HepG2 (cell line): ENCODE results near the gene CDC23. TPM values are rescaled to one million over a fixed set of nuclear protein-coding genes. Genes with fewer than 3 reads are reported as not detected.
A peak's percentile ranks its signal among the peaks of the same experiment; 100 is the strongest.

ENCODE experiments used
- BRCA1 ChIP-seq: sonication (generic); formaldehyde crosslinking; IDR thresholded peaks from 2 replicates; pipeline ENCODE4 v1.4.0; 2020; ENCODE audit warnings: missing genetic modification reagents
- BRD4 ChIP-seq: sonication (generic); formaldehyde crosslinking; IDR thresholded peaks from 2 replicates; pipeline ENCODE4 v1.4.0; 2020; ENCODE audit warnings: missing genetic modification reagents
- DMAP1 ChIP-seq: IDR thresholded peaks from 2 replicates; pipeline ENCODE4 v1.6.1; 2016
- FOXM1 ChIP-seq: sonication (generic); formaldehyde crosslinking; IDR thresholded peaks from 2 replicates; pipeline ENCODE4 v1.5.0; 2020; ENCODE audit warnings: missing genetic modification reagents
- HNF4A ChIP-seq: sonication (generic); formaldehyde crosslinking; IDR thresholded peaks from 2 replicates; pipeline ENCODE4 v1.4.0; 2020; ENCODE audit warnings: missing genetic modification reagents
- KDM5B ChIP-seq: sonication (generic); formaldehyde crosslinking; IDR thresholded peaks from 2 replicates; pipeline ENCODE4 v1.4.0; 2020; ENCODE audit warnings: missing genetic modification reagents, mild to moderate bottlenecking, borderline replicate concordance
- KLF16 ChIP-seq, 2 experiments: sonication (generic) in 1 of 2; formaldehyde crosslinking in 1 of 2; IDR thresholded peaks; 2 replicates each; pipeline versions ENCODE4 v1.6.1 to v1.8.0; 2016 to 2023; ENCODE audit warnings: missing genetic modification reagents in 2 of 2, missing compliant biosample characterization in 1 of 2
- MYNN ChIP-seq: sonication (generic); formaldehyde crosslinking; IDR thresholded peaks from 2 replicates; pipeline ENCODE4 v1.4.0; 2020; ENCODE audit warnings: mild to moderate bottlenecking, low read depth, missing genetic modification reagents
- ONECUT2 ChIP-seq: sonication (generic); formaldehyde crosslinking; IDR thresholded peaks from 2 replicates; pipeline ENCODE4 v1.4.0; 2020; ENCODE audit warnings: missing genetic modification reagents
- PCBP1 ChIP-seq: fragments of 200-400 bp; formaldehyde crosslinking; IDR thresholded peaks from 2 replicates; pipeline ENCODE4 v1.6.1; 2017; ENCODE audit warnings: mild to moderate bottlenecking, low read depth, low read length, borderline replicate concordance
- PITX1 ChIP-seq: sonication (generic); formaldehyde crosslinking; IDR thresholded peaks from 2 replicates; pipeline ENCODE4 v1.5.1; 2020; ENCODE audit warnings: mild to moderate bottlenecking, missing genetic modification reagents
- SP1 ChIP-seq, 2 experiments: fragments of 450-650 bp in 1 of 2; sonication (generic) in 1 of 2; formaldehyde crosslinking in 1 of 2; IDR thresholded peaks; 2 replicates each; pipeline versions ENCODE4 v1.4.0 to v1.6.1; 2016 to 2020; ENCODE audit warnings: missing genetic modification reagents in 1 of 2
- SSRP1 ChIP-seq: IDR thresholded peaks from 2 replicates; pipeline ENCODE4 v1.6.1; 2016; ENCODE audit warnings: control low read depth
- TCF12 ChIP-seq, 2 experiments: fragments of 450-650 bp in 1 of 2; sonication (generic) in 1 of 2; formaldehyde crosslinking in 1 of 2; IDR thresholded peaks; 2 replicates each; pipeline versions ENCODE4 v1.6.1 to v1.8.0; 2017 to 2022; ENCODE audit warnings: antibody characterized with exemption in 1 of 2, mild to moderate bottlenecking in 1 of 2, missing genetic modification reagents in 1 of 2, moderate library complexity in 1 of 2
- TCF7 ChIP-seq: sonication (generic); IDR thresholded peaks from 2 replicates; pipeline ENCODE4 v1.6.1; 2016; ENCODE audit warnings: antibody characterized with exemption, low read depth
- XBP1 ChIP-seq: sonication (generic); formaldehyde crosslinking; IDR thresholded peaks from 2 replicates; pipeline ENCODE4 v1.5.0; 2020; ENCODE audit warnings: missing genetic modification reagents
- ZKSCAN5 ChIP-seq: sonication (generic); formaldehyde crosslinking; IDR thresholded peaks from 2 replicates; pipeline ENCODE4 v1.5.1; 2020; ENCODE audit warnings: mild to moderate bottlenecking, missing genetic modification reagents
- ZNF136 ChIP-seq: sonication (generic); formaldehyde crosslinking; IDR thresholded peaks from 2 replicates; pipeline ENCODE4 v1.8.1; 2022; ENCODE audit warnings: low read depth, mild to moderate bottlenecking, moderate library complexity, missing genetic modification reagents
- ZNF138 ChIP-seq: sonication (generic); formaldehyde crosslinking; IDR thresholded peaks from 2 replicates; pipeline ENCODE4 v1.5.0; 2020; ENCODE audit warnings: mild to moderate bottlenecking, low read depth, missing genetic modification reagents
- ZNF431 ChIP-seq: sonication (generic); formaldehyde crosslinking; IDR thresholded peaks from 2 replicates; pipeline ENCODE4 v1.9.0; 2022; ENCODE audit warnings: missing genetic modification reagents, low read depth, mild to moderate bottlenecking, borderline replicate concordance
- ZNF563 ChIP-seq: sonication (generic); formaldehyde crosslinking; IDR thresholded peaks from 2 replicates; pipeline ENCODE4 v1.8.0; 2022; ENCODE audit warnings: mild to moderate bottlenecking, moderate library complexity, missing genetic modification reagents
- ZNF772 ChIP-seq: sonication (generic); formaldehyde crosslinking; IDR thresholded peaks from 2 replicates; pipeline ENCODE4 v1.5.0; 2020; ENCODE audit warnings: mild to moderate bottlenecking, missing genetic modification reagents
- ZNF788 ChIP-seq: sonication (generic); formaldehyde crosslinking; IDR thresholded peaks from 2 replicates; pipeline ENCODE4 v1.5.0; 2020; ENCODE audit warnings: mild to moderate bottlenecking, missing genetic modification reagents, borderline replicate concordance
- ZNF891 ChIP-seq: sonication (generic); formaldehyde crosslinking; IDR thresholded peaks from 2 replicates; pipeline ENCODE4 v1.5.0; 2020; ENCODE audit warnings: mild to moderate bottlenecking, missing genetic modification reagents
- polyA plus RNA-seq, 8 experiments: library from polyadenylated mRNA; depleted of rRNA in 3 of 8; stranded (reverse) in 7 of 8; unstranded in 1 of 8; fragments of >200 nt; fragmentation: Illumina TruSeq in 4 of 8; extraction: Trizol in 4 of 8; gene quantifications; 2 replicates each; pipeline versions ENCODE4 v1.2.1 to v1.2.3, GENCODE V29; 2011 to 2016; ENCODE audit warnings: low read depth in 4 of 8, missing spikeins in 1 of 8, mixed read lengths in 1 of 8; ENCODE audit not compliant: insufficient read depth in 1 of 8
- total RNA-seq, 5 experiments: library from RNA; depleted of rRNA; stranded (reverse); fragments of >200 nt; fragmentation: Illumina TruSeq; extraction: Trizol; gene quantifications; 2 replicates each; pipeline ENCODE4 v1.2.3, GENCODE V29; 2016; ENCODE audit warnings: low read depth in 1 of 5
- TF ChIP-seq, protein P1 (sequence below): fragments of 450-650 bp; IDR thresholded peaks from 2 replicates; pipeline ENCODE4 v1.6.1; 2017; ENCODE audit warnings: mild to moderate bottlenecking
- TF ChIP-seq, protein P2 (sequence below): sonication (generic); formaldehyde crosslinking; conservative IDR thresholded peaks from 2 replicates; pipeline ENCODE4 v1.8.0; 2022; ENCODE audit warnings: low read depth, missing genetic modification reagents
- TF ChIP-seq, protein P3 (sequence below): IDR thresholded peaks from 2 replicates; pipeline ENCODE4 v1.6.1; 2012; ENCODE audit warnings: inconsistent platforms

The CDC23 gene
- total and polyA plus RNA-seq, 2 of the 13 experiments (the other 11 are each of a cell fraction or from before 2014, with no cell fraction given): 38.3 to 47.7 TPM

DNA sequence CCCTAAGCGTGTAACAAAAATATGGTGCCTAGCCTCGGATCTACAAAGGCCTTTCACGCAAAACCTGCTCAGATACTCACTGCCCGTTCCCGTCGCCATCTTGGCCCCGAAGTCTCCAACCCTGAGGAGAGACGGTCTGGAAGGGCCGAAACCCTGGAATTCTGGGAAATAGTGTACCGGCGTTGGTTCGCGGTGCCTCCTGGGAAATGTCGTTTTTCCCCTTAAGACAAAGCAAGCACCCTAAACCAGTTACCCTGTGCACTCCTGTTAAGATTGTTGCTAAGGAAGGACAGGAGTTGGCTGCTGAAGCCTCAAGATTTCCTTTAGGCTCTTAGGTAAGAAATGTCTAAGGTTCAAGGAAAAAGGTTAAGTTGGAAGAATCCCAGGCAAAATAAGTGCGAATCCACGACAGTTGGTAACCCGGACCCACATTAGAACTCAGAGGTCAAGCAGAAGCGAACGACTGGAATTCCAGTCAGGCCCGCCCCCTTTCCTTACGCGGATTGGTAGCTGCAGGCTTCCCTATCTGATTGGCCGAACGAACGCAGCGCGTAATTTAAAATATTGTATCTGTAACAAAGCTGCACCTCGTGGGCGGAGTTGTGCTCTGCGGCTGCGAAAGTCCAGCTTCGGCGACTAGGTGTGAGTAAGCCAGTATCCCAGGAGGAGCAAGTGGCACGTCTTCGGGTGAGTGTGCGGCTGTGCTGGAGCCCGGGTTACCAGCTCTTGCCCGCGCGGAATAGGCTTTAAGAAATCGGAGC lies 34.4 kb downstream of the CDC23 start, which contains the start of the genes BRD8 and KIF20A (continued):
- TF ChIP-seq, protein P1, sequence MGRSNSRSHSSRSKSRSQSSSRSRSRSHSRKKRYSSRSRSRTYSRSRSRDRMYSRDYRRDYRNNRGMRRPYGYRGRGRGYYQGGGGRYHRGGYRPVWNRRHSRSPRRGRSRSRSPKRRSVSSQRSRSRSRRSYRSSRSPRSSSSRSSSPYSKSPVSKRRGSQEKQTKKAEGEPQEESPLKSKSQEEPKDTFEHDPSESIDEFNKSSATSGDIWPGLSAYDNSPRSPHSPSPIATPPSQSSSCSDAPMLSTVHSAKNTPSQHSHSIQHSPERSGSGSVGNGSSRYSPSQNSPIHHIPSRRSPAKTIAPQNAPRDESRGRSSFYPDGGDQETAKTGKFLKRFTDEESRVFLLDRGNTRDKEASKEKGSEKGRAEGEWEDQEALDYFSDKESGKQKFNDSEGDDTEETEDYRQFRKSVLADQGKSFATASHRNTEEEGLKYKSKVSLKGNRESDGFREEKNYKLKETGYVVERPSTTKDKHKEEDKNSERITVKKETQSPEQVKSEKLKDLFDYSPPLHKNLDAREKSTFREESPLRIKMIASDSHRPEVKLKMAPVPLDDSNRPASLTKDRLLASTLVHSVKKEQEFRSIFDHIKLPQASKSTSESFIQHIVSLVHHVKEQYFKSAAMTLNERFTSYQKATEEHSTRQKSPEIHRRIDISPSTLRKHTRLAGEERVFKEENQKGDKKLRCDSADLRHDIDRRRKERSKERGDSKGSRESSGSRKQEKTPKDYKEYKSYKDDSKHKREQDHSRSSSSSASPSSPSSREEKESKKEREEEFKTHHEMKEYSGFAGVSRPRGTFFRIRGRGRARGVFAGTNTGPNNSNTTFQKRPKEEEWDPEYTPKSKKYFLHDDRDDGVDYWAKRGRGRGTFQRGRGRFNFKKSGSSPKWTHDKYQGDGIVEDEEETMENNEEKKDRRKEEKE: no peak
- 0 out of 2 replicates have a peak, but pooled peaks have one; percentile 31 for TF ChIP-seq ONECUT2 (CRISPR knock-in tag)
- no peak for TF ChIP-seq PCBP1
- TF ChIP-seq, protein P2, sequence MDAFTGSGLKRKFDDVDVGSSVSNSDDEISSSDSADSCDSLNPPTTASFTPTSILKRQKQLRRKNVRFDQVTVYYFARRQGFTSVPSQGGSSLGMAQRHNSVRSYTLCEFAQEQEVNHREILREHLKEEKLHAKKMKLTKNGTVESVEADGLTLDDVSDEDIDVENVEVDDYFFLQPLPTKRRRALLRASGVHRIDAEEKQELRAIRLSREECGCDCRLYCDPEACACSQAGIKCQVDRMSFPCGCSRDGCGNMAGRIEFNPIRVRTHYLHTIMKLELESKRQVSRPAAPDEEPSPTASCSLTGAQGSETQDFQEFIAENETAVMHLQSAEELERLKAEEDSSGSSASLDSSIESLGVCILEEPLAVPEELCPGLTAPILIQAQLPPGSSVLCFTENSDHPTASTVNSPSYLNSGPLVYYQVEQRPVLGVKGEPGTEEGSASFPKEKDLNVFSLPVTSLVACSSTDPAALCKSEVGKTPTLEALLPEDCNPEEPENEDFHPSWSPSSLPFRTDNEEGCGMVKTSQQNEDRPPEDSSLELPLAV (CRISPR knock-in tag): no peak
- TF ChIP-seq ZNF891 (CRISPR knock-in tag): no peak
- peak; percentile 60; the same call in 1 of the 2 replicates for TF ChIP-seq ZNF788
- peak; percentile 45; the same call in 1 of the 2 replicates for TF ChIP-seq KDM5B (CRISPR knock-in tag)
- TF ChIP-seq ZNF772 (CRISPR knock-in tag): peak; percentile 62; the same call in 1 of the 2 replicates
- TF ChIP-seq ZNF136 (CRISPR knock-in tag): no peak
- no peak for TF ChIP-seq SP1 (IDR thresholded peaks at IDR 0.05)
- TF ChIP-seq SP1 (CRISPR knock-in tag; IDR thresholded peaks at IDR 0.05): peak; percentile 82
- 0 out of 2 replicates have a peak, but pooled peaks have one; percentile 42 for TF ChIP-seq BRD4 (CRISPR knock-in tag)
- peak; percentile 98 for TF ChIP-seq FOXM1
- no peak for TF ChIP-seq ZNF431 (CRISPR knock-in tag)
- no peak for TF ChIP-seq TCF12 (IDR thresholded peaks at IDR 0.05)
- no peak for TF ChIP-seq TCF12 (CRISPR knock-in tag; IDR thresholded peaks at IDR 0.05)
- no peak for TF ChIP-seq SSRP1 (CRISPR knock-in tag)
- 0 out of 2 replicates have a peak, but pooled peaks have one; percentile 9 for TF ChIP-seq ZNF563 (CRISPR knock-in tag)
- TF ChIP-seq TCF7: no peak
- TF ChIP-seq, protein P3, sequence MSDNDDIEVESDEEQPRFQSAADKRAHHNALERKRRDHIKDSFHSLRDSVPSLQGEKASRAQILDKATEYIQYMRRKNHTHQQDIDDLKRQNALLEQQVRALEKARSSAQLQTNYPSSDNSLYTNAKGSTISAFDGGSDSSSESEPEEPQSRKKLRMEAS: peak; percentile 97
- 0 out of 2 replicates have a peak, but pooled peaks have one; percentile 1 for TF ChIP-seq BRCA1 (CRISPR knock-in tag)
- peak in 1 of 2 experiments; percentile 37; a peak in 1 of 4 replicates for TF ChIP-seq KLF16 (CRISPR knock-in tag; IDR thresholded peaks at IDR 0.05)
- TF ChIP-seq ZKSCAN5 (CRISPR knock-in tag): no peak
- TF ChIP-seq PITX1 (CRISPR knock-in tag): 0 out of 2 replicates have a peak, but pooled peaks have one; percentile 19
- TF ChIP-seq ZNF138: no peak
- no peak for TF ChIP-seq HNF4A (CRISPR knock-in tag)
- TF ChIP-seq DMAP1: peak; percentile 88
- TF ChIP-seq XBP1 (CRISPR knock-in tag): no peak
- TF ChIP-seq MYNN (CRISPR knock-in tag): 0 out of 2 replicates have a peak, but pooled peaks have one; percentile 10
